ENCODE data around the gene CSMD2. TPM values are rescaled to one million over a fixed set of nuclear protein-coding genes. Genes with fewer than 3 reads are reported as not detected.

CSMD2 gene
- total RNA-seq, 4 donors from 2014 or later, result 0.16 to 1.00 (median 0.27) TPM; not detected in 1

- Histone ChIP-seq H3K4me1 (no peaks in the 10 kb centered on the region), H3K36me3 (no peaks in the 10 kb centered on the region), H3K4me3 (no peak overlapping the region), H3K9me3 (no peaks in the 10 kb centered on the region), H3K27me3 (peaks cover 5% of the 10 kb centered on the region), H3K27ac (no peak overlapping the region)
- intact Hi-C loops (cut with DNase I; ENCODE audit: low total_unique reads) (no loop called here), in situ Hi-C loops (cut with MboI; ENCODE audit: low pct_ligation_motif_present in 1 of 4, low pct_unique_long_range_greater_than_20kb in 1 of 4, low sequenced_read_pairs in 3 of 4) (no loop called here)
- no peak for DNase-seq
- TF ChIP-seq POLR2A (IDR thresholded peaks at IDR 0.05) (no peak), POLR2AphosphoS5 (IDR thresholded peaks at IDR 0.05) (no peak), CTCF (IDR thresholded peaks at IDR 0.05) (no peak)
- WGBS, 2 donors (ENCODE audit: low coverage in 1 of 2), result 22% methylated on average over 2 of the region's 2 CpGs; no CpG with 5 or more reads in 1 of the 2 donors
These were observed 454.1 kb downstream of the CSMD2 start for GRCh38 chr1:33710967-33711366.

- 63 to 67% methylated on average over 4 to 6 of the region's 6 CpGs for WGBS, 2 donors (ENCODE audit: low coverage in 1 of 2)
- Histone ChIP-seq H3K36me3 (no peaks in the 10 kb centered on the region), H3K27ac (no peak overlapping the region), H3K27me3 (peaks cover 5% of the 10 kb centered on the region), H3K4me3 (no peak overlapping the region), H3K9me3 (no peaks in the 10 kb centered on the region), H3K4me1 (no peaks in the 10 kb centered on the region)
- in situ Hi-C loops (cut with MboI; ENCODE audit: low pct_ligation_motif_present in 1 of 4, low pct_unique_long_range_greater_than_20kb in 1 of 4, low sequenced_read_pairs in 3 of 4), result no loop called here
- no peak for DNase-seq
- TF ChIP-seq CTCF (IDR thresholded peaks at IDR 0.05) (no peak), POLR2AphosphoS5 (IDR thresholded peaks at IDR 0.05) (no peak), EP300 (IDR thresholded peaks at IDR 0.05; ENCODE audit: low read depth) (no peak), POLR2A (IDR thresholded peaks at IDR 0.05) (no peak)
- intact Hi-C loops (cut with DNase I; ENCODE audit: low total_unique reads), result no loop called here
These were observed 455.0 kb downstream of the CSMD2 start for GRCh38 chr1:33709783-33710718.

GRCh38 chr1:33709174-33709782 is 455.8 kb downstream of the CSMD2 start:
- no peak for TF ChIP-seq CTCF (IDR thresholded peaks at IDR 0.05)
- no peak for TF ChIP-seq EP300 (IDR thresholded peaks at IDR 0.05; ENCODE audit: low read depth)
- no peak for TF ChIP-seq POLR2AphosphoS5 (IDR thresholded peaks at IDR 0.05)
- no peak for TF ChIP-seq POLR2A (IDR thresholded peaks at IDR 0.05)
- no peak overlapping the region for H3K27ac ChIP-seq
- intact Hi-C loops (cut with DNase I; ENCODE audit: low total_unique reads), result no loop called here
- no peaks in the 10 kb centered on the region for H3K9me3 ChIP-seq
- no peak overlapping the region for H3K4me3 ChIP-seq
- no peaks in the 10 kb centered on the region for H3K4me1 ChIP-seq
- WGBS, 2 donors (ENCODE audit: low coverage in 1 of 2), result 72 to 83% methylated on average over 4 to 9 of the region's 9 CpGs
- peaks cover 5% of the 10 kb centered on the region for H3K27me3 ChIP-seq
- no peaks in the 10 kb centered on the region for H3K36me3 ChIP-seq
- no peak for DNase-seq
- in situ Hi-C loops (cut with MboI; ENCODE audit: low pct_ligation_motif_present in 1 of 4, low pct_unique_long_range_greater_than_20kb in 1 of 4, low sequenced_read_pairs in 3 of 4), result no loop called here

- no peak for DNase-seq
- TF ChIP-seq POLR2A (IDR thresholded peaks at IDR 0.05) (no peak), EP300 (IDR thresholded peaks at IDR 0.05; ENCODE audit: low read depth) (no peak), POLR2AphosphoS5 (IDR thresholded peaks at IDR 0.05) (no peak), CTCF (IDR thresholded peaks at IDR 0.05) (no peak)
- H3K9me3 ChIP-seq, result no peaks in the 10 kb centered on the region
- intact Hi-C loops (cut with DNase I; ENCODE audit: low total_unique reads) (no loop called here), in situ Hi-C loops (cut with MboI; ENCODE audit: low pct_ligation_motif_present in 1 of 4, low pct_unique_long_range_greater_than_20kb in 1 of 4, low sequenced_read_pairs in 3 of 4) (no loop called here)
- no peak overlapping the region for H3K27ac ChIP-seq
- WGBS, 2 donors (ENCODE audit: low coverage in 1 of 2), result 81 to 84% methylated on average over 12 of the region's 12 CpGs
- no peaks in the 10 kb centered on the region for H3K36me3 ChIP-seq
- no peak overlapping the region for H3K4me3 ChIP-seq
- H3K4me1 ChIP-seq, result no peaks in the 10 kb centered on the region
- H3K27me3 ChIP-seq, result peaks cover 5% of the 10 kb centered on the region
These were observed 458.3 kb downstream of the CSMD2 start for GRCh38 chr1:33706634-33707255.

All from transverse colon (tissue), 4 donors.